Measurements from ENCODE around the gene ZNF593OS.

The ZNF593OS gene

GRCh38 chr1:26159743-26160039 lies 11.9 kb downstream of the ZNF593OS start:
- peak; percentile 80 for DNase-seq (ENCODE audit: low read depth, low spot score)

GRCh38 chr1:26158908-26159742 lies 12.5 kb downstream of the ZNF593OS start, which contains the start of gene FAM110D:
TSS of gene FAM110D (plus strand) at chr1:26159079. CDS start at chr1:26161292, 2,213 bp downstream.
- peak; percentile 76 for DNase-seq (ENCODE audit: low read depth, low spot score)

- no peak for DNase-seq (ENCODE audit: low read depth, low spot score)
These were observed 13.2 kb downstream of the ZNF593OS start for GRCh38 chr1:26158271-26158907.

GRCh38 chr1:26156285-26157038 lies 15.2 kb downstream of the ZNF593OS start:
- DNase-seq (ENCODE audit: low read depth, low spot score) = peak; percentile 83

- DNase-seq (ENCODE audit: low read depth, low spot score) = no peak
These were observed 16.0 kb downstream of the ZNF593OS start for GRCh38 chr1:26155370-26156284.

GRCh38 chr1:26154750-26155149 lies 16.9 kb downstream of the ZNF593OS start:
- peak; percentile 67 for DNase-seq (ENCODE audit: low read depth, low spot score)

- no peak for DNase-seq (ENCODE audit: low read depth, low spot score)
These were observed 17.6 kb downstream of the ZNF593OS start for GRCh38 chr1:26153966-26154532.

- DNase-seq (ENCODE audit: low read depth, low spot score) = no peak
These were observed 22.7 kb downstream of the ZNF593OS start for GRCh38 chr1:26148887-26149286.

- DNase-seq (ENCODE audit: low read depth, low spot score) = no peak
These were observed 25.7 kb downstream of the ZNF593OS start for GRCh38 chr1:26145960-26146294.

GRCh38 chr1:26145041-26145959 lies 26.3 kb downstream of the ZNF593OS start:
- peak; percentile 88 for DNase-seq (ENCODE audit: low read depth, low spot score)

GRCh38 chr1:26142159-26142558 lies 29.5 kb downstream of the ZNF593OS start:
- DNase-seq (ENCODE audit: low read depth, low spot score) = no peak

GRCh38 chr1:26138974-26139558 lies 32.6 kb downstream of the ZNF593OS start:
- no peak for DNase-seq (ENCODE audit: low read depth, low spot score)

GRCh38 chr1:26134466-26134865 lies 37.2 kb downstream of the ZNF593OS start:
- DNase-seq (ENCODE audit: low read depth, low spot score) = no peak

- no peak for DNase-seq (ENCODE audit: low read depth, low spot score)
These were observed 38.8 kb downstream of the ZNF593OS start for GRCh38 chr1:26132834-26133167.

- no peak for DNase-seq (ENCODE audit: low read depth, low spot score)
These were observed 39.4 kb downstream of the ZNF593OS start for GRCh38 chr1:26132128-26132833.

GRCh38 chr1:26130695-26131094 lies 40.9 kb downstream of the ZNF593OS start:
- DNase-seq (ENCODE audit: low read depth, low spot score) = no peak

GRCh38 chr1:26129778-26130177 lies 41.9 kb downstream of the ZNF593OS start:
- no peak for DNase-seq (ENCODE audit: low read depth, low spot score)

- DNase-seq (ENCODE audit: low read depth, low spot score) = no peak
These were observed 44.1 kb downstream of the ZNF593OS start for GRCh38 chr1:26127235-26128163.
